Measurements from ENCODE around the gene THADA.
"Not testable (repeated sequence)": the region's sequence is repeated elsewhere in the genome, so short reads cannot be mapped to it uniquely, and the experiment has no call there.

Gene THADA

GRCh38 chr2:43302961-43303494 is 292.8 kb downstream of the THADA start:
- Histone ChIP-seq H3K4me1 (ENCODE audit: control insufficient read depth in 2 of 2, insufficient read depth in 2 of 2, low read length in 2 of 2) (peaks cover 2 to 4% of the 10 kb centered on the region in 2 donors), H3K27ac (ENCODE audit: low read depth in 2 of 2, low read length in 2 of 2) (no peak overlapping the region), H3K9me3 (ENCODE audit: control insufficient read depth in 2 of 2, low read length in 2 of 2) (no peaks in the 10 kb centered on the region)

GRCh38 chr2:43302182-43302960 is 293.5 kb downstream of the THADA start:
- H3K4me1 ChIP-seq (ENCODE audit: control insufficient read depth in 2 of 2, insufficient read depth in 2 of 2, low read length in 2 of 2) = peaks cover 2 to 4% of the 10 kb centered on the region in 2 donors
- no peak overlapping the region for H3K9ac ChIP-seq (ENCODE audit: low read depth in 1 of 2, low read length in 2 of 2)
- no peaks in the 10 kb centered on the region for H3K9me3 ChIP-seq (ENCODE audit: control insufficient read depth in 2 of 2, low read length in 2 of 2)
- no peak overlapping the region for H3K4me3 ChIP-seq (ENCODE audit: low read length in 2 of 2)
- H3K27me3 ChIP-seq (ENCODE audit: control insufficient read depth in 2 of 2, insufficient read depth in 2 of 2, low read length in 2 of 2) = no peaks in the 10 kb centered on the region
- no peaks in the 10 kb centered on the region for H3K36me3 ChIP-seq (ENCODE audit: control insufficient read depth in 2 of 2, insufficient read depth in 2 of 2, low read length in 2 of 2)
- H3K27ac ChIP-seq (ENCODE audit: low read depth in 2 of 2, low read length in 2 of 2) = no peak overlapping the region

More at GRCh38 chr2:43302961-43303494, 292.8 kb downstream of the THADA start:
- no peak overlapping the region for H3K9ac ChIP-seq (ENCODE audit: low read depth in 1 of 2, low read length in 2 of 2)
- no peaks in the 10 kb centered on the region for H3K27me3 ChIP-seq (ENCODE audit: control insufficient read depth in 2 of 2, insufficient read depth in 2 of 2, low read length in 2 of 2)
- H3K4me3 ChIP-seq (ENCODE audit: low read length in 2 of 2) = no peak overlapping the region
- H3K36me3 ChIP-seq (ENCODE audit: control insufficient read depth in 2 of 2, insufficient read depth in 2 of 2, low read length in 2 of 2) = no peaks in the 10 kb centered on the region

GRCh38 chr2:43300781-43301583 is 294.9 kb downstream of the THADA start:
- Histone ChIP-seq H3K36me3 (ENCODE audit: control insufficient read depth in 2 of 2, insufficient read depth in 2 of 2, low read length in 2 of 2) (no peaks in the 10 kb centered on the region), H3K4me3 (ENCODE audit: low read length in 2 of 2) (no peak overlapping the region), H3K9ac (ENCODE audit: low read depth in 1 of 2, low read length in 2 of 2) (no peak overlapping the region), H3K9me3 (ENCODE audit: control insufficient read depth in 2 of 2, low read length in 2 of 2) (no peaks in the 10 kb centered on the region), H3K27me3 (ENCODE audit: control insufficient read depth in 2 of 2, insufficient read depth in 2 of 2, low read length in 2 of 2) (no peaks in the 10 kb centered on the region), H3K4me1 (ENCODE audit: control insufficient read depth in 2 of 2, insufficient read depth in 2 of 2, low read length in 2 of 2) (peaks cover 2 to 4% of the 10 kb centered on the region in 2 donors), H3K27ac (ENCODE audit: low read depth in 2 of 2, low read length in 2 of 2) (no peak overlapping the region)

- Histone ChIP-seq H3K9ac (ENCODE audit: low read depth in 1 of 2, low read length in 2 of 2) (no peak overlapping the region), H3K9me3 (ENCODE audit: control insufficient read depth in 2 of 2, low read length in 2 of 2) (no peaks in the 10 kb centered on the region), H3K27me3 (ENCODE audit: control insufficient read depth in 2 of 2, insufficient read depth in 2 of 2, low read length in 2 of 2) (no peaks in the 10 kb centered on the region), H3K4me1 (ENCODE audit: control insufficient read depth in 2 of 2, insufficient read depth in 2 of 2, low read length in 2 of 2) (peaks cover 0 to 4% of the 10 kb centered on the region in 2 donors), H3K36me3 (ENCODE audit: control insufficient read depth in 2 of 2, insufficient read depth in 2 of 2, low read length in 2 of 2) (no peaks in the 10 kb centered on the region), H3K27ac (ENCODE audit: low read depth in 2 of 2, low read length in 2 of 2) (no peak overlapping the region), H3K4me3 (ENCODE audit: low read length in 2 of 2) (no peak overlapping the region)
Observed at GRCh38 chr2:43300222-43300621, 295.6 kb downstream of the THADA start.

GRCh38 chr2:43298500-43298899 is 297.3 kb downstream of the THADA start:
- Histone ChIP-seq H3K4me1 (ENCODE audit: control insufficient read depth in 2 of 2, insufficient read depth in 2 of 2, low read length in 2 of 2) (peaks cover 2 to 6% of the 10 kb centered on the region in 2 donors), H3K9me3 (ENCODE audit: control insufficient read depth in 2 of 2, low read length in 2 of 2) (no peaks in the 10 kb centered on the region), H3K36me3 (ENCODE audit: control insufficient read depth in 2 of 2, insufficient read depth in 2 of 2, low read length in 2 of 2) (no peaks in the 10 kb centered on the region), H3K9ac (ENCODE audit: low read depth in 1 of 2, low read length in 2 of 2) (no peak overlapping the region), H3K27ac (ENCODE audit: low read depth in 2 of 2, low read length in 2 of 2) (peak overlapping the region in 1 of 2 donors; percentile 0), H3K4me3 (ENCODE audit: low read length in 2 of 2) (no peak overlapping the region), H3K27me3 (ENCODE audit: control insufficient read depth in 2 of 2, insufficient read depth in 2 of 2, low read length in 2 of 2) (no peaks in the 10 kb centered on the region)

GRCh38 chr2:43297740-43298139 is 298.1 kb downstream of the THADA start:
- H3K9me3 ChIP-seq (ENCODE audit: control insufficient read depth in 2 of 2, low read length in 2 of 2); H3K4me1 ChIP-seq (ENCODE audit: control insufficient read depth in 2 of 2, insufficient read depth in 2 of 2, low read length in 2 of 2); H3K27me3 ChIP-seq (ENCODE audit: control insufficient read depth in 2 of 2, insufficient read depth in 2 of 2, low read length in 2 of 2); H3K9ac ChIP-seq (ENCODE audit: low read depth in 1 of 2, low read length in 2 of 2); H3K4me3 ChIP-seq (ENCODE audit: low read length in 2 of 2); H3K36me3 ChIP-seq (ENCODE audit: control insufficient read depth in 2 of 2, insufficient read depth in 2 of 2, low read length in 2 of 2); H3K27ac ChIP-seq (ENCODE audit: low read depth in 2 of 2, low read length in 2 of 2): not testable (repeated sequence)

- H3K4me3 ChIP-seq (ENCODE audit: low read length in 2 of 2) = no peak overlapping the region
- H3K9me3 ChIP-seq (ENCODE audit: control insufficient read depth in 2 of 2, low read length in 2 of 2) = no peaks in the 10 kb centered on the region
- H3K9ac ChIP-seq (ENCODE audit: low read depth in 1 of 2, low read length in 2 of 2) = no peak overlapping the region
- H3K36me3 ChIP-seq (ENCODE audit: control insufficient read depth in 2 of 2, insufficient read depth in 2 of 2, low read length in 2 of 2) = peaks cover 8 to 13% of the 10 kb centered on the region in 2 donors
- peaks cover 2 to 6% of the 10 kb centered on the region in 2 donors for H3K4me1 ChIP-seq (ENCODE audit: control insufficient read depth in 2 of 2, insufficient read depth in 2 of 2, low read length in 2 of 2)
- H3K27me3 ChIP-seq (ENCODE audit: control insufficient read depth in 2 of 2, insufficient read depth in 2 of 2, low read length in 2 of 2) = no peaks in the 10 kb centered on the region
- no peak overlapping the region for H3K27ac ChIP-seq (ENCODE audit: low read depth in 2 of 2, low read length in 2 of 2)
Observed at GRCh38 chr2:43294973-43295603, 300.8 kb downstream of the THADA start.

GRCh38 chr2:43293744-43294695 is 301.8 kb downstream of the THADA start:
- no peaks in the 10 kb centered on the region for H3K27me3 ChIP-seq (ENCODE audit: control insufficient read depth in 2 of 2, insufficient read depth in 2 of 2, low read length in 2 of 2)
- H3K27ac ChIP-seq (ENCODE audit: low read depth in 2 of 2, low read length in 2 of 2) = peak overlapping the region; percentile 59 to 71
- H3K9ac ChIP-seq (ENCODE audit: low read depth in 1 of 2, low read length in 2 of 2) = no peak overlapping the region
- H3K4me1 ChIP-seq (ENCODE audit: control insufficient read depth in 2 of 2, insufficient read depth in 2 of 2, low read length in 2 of 2) = peaks cover 2 to 6% of the 10 kb centered on the region in 2 donors
- H3K4me3 ChIP-seq (ENCODE audit: low read length in 2 of 2) = no peak overlapping the region
- H3K36me3 ChIP-seq (ENCODE audit: control insufficient read depth in 2 of 2, insufficient read depth in 2 of 2, low read length in 2 of 2) = peaks cover 8 to 13% of the 10 kb centered on the region in 2 donors
- H3K9me3 ChIP-seq (ENCODE audit: control insufficient read depth in 2 of 2, low read length in 2 of 2) = no peaks in the 10 kb centered on the region
